Activated T-helper 2 cell treated with anti-CD3 and anti-CD28 coated beads, Interferon-gamma antibody, Interleukin-2, Interleukin-4, amounts not matched to agents 10 μg/mL and 5 μg/mL and 100 μg/mL, durations not matched to agents 14 hours and 24 hours and 36 hours (primary cell): ENCODE results near the gene GFOD1. TPM values are rescaled to one million over a fixed set of nuclear protein-coding genes. Genes with fewer than 3 reads are reported as not detected.

Source experiments
- DNase-seq: peaks from one replicate; pipeline ENCODE4 v3.0.0; 2021; ENCODE audit warnings: low spot score
- H3K27ac Mint-ChIP-seq: one replicate; pipeline ENCODE4 v1.8.0; 2021; ENCODE audit warnings: mixed read lengths
- H3K27me3 Mint-ChIP-seq: one replicate; pipeline ENCODE4 v1.8.0; 2021; ENCODE audit warnings: low read depth, mixed read lengths
- H3K36me3 Mint-ChIP-seq: one replicate; pipeline ENCODE4 v1.8.0; 2021; ENCODE audit warnings: low read depth, mixed read lengths
- H3K4me1 Mint-ChIP-seq: one replicate; pipeline ENCODE4 v1.8.0; 2021; ENCODE audit warnings: low read depth, mixed read lengths
- H3K4me3 Mint-ChIP-seq: one replicate; pipeline ENCODE4 v1.8.0; 2021; ENCODE audit warnings: low read depth, mild to moderate bottlenecking, moderate library complexity, mixed read lengths
- H3K9me3 Mint-ChIP-seq: one replicate; pipeline ENCODE4 v1.8.0; 2021; ENCODE audit warnings: mixed read lengths
- intact Hi-C: fragments of 100-400 bp; cut with micrococcal nuclease; formaldehyde crosslinking; loops from one replicate; pipeline ENCODE4 v1.15.1; 2023
- total RNA-seq: library from RNA; stranded (reverse); gene quantifications from 2 replicates; pipeline ENCODE4 v1.2.3, GENCODE V29; 2022

Gene GFOD1
- total RNA-seq, 1 donor from 2014 or later: 4.6 TPM

DNA sequence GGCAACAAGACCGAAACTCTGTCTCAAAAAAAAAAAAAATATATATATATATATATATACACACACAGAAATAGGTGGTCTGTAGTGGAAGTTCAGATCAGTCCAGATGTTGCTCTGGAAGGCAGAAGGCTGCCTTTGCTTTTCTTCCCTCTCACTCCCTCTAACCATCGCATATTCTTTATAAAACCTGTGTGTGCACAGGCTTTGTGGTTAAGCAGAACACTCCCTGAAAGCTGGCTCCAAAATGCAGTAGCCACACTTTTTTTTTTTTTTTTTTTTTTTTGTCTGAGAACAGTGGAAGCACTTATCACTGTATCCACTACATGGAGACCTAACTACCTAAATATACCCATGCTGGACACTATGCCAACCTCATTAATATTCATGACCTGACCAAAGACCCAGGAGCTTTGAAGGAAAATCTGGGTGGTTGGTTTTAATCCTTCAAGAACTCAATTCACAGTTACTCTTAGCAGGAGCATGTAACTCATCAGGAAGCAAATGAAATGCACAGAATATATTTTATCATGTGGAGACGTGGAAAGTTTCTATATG, 20.0 kb upstream of the GFOD1 start:
- intact Hi-C loops: no loop called here
- Mint-ChIP-seq H3K27me3 (peaks cover 7% of the 10 kb centered on the region), H3K9me3 (no peaks in the 10 kb centered on the region), H3K36me3 (no peaks in the 10 kb centered on the region), H3K4me1 (peaks cover 3% of the 10 kb centered on the region), H3K27ac (no peak overlapping the region), H3K4me3 (no peak overlapping the region)
- no peak for DNase-seq

DNA sequence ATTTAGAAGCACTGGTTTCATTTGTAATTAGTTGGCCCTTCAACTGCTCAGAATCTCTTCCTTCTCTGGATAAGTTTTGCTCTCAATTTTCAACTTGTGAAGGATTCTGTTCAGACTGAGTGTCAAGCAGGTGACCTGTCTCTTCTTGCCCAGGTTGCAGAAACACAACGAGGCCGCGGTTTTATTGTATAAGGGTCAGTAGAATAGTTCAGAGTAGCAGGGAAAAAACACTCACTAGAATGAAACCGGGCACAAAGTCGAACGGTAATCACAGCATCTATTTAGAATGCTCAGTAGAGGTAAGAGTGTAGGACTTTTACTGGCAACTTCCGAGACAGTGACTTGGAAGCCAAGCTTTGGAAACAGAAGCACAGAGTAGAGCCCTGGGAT, 17.9 kb upstream of the GFOD1 start:
- Mint-ChIP-seq H3K4me3 (no peak overlapping the region), H3K9me3 (no peaks in the 10 kb centered on the region), H3K27me3 (peaks cover 7% of the 10 kb centered on the region), H3K4me1 (peaks cover 3% of the 10 kb centered on the region), H3K36me3 (no peaks in the 10 kb centered on the region), H3K27ac (no peak overlapping the region)
- intact Hi-C loops: no loop called here
- no peak for DNase-seq

DNA sequence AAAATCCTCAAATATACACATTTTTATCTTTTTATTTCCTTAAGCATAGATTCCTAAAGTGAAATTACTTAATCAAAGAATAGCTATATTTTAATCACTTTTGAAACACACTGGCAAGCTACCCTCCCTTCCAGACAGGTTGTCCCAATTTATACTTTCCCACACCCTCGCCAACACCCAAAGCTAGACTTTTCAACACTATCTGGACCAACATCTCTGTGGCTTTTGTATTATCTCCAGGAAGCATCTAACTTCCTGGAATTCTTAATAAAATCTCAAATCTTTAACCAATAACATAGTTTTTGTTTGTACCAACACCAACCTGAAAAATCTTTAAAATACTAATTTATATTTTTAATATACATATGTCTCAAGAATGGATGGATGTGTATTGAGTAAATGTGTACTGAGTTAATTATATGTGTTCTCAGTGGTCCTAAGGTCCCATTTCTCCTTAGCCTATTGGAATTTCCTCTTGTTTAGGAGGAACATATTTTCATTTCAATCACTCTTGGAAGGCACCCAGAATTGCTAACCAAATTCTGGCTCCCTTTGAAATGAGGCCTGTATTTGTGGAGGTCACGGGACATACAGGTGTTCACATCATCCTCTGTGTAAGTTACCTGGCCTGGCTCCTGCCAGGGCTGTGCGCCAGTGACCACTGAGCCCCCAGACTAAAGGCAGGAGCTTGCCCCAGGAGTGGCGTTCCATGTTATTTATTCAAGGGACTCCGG, 17.4 kb upstream of the GFOD1 start:
- no peaks in the 10 kb centered on the region for H3K36me3 Mint-ChIP-seq
- no peak for DNase-seq
- intact Hi-C loops: no loop called here
- H3K27me3 Mint-ChIP-seq: peaks cover 7% of the 10 kb centered on the region
- no peak overlapping the region for H3K4me3 Mint-ChIP-seq
- peaks cover 3% of the 10 kb centered on the region for H3K4me1 Mint-ChIP-seq
- H3K9me3 Mint-ChIP-seq: no peaks in the 10 kb centered on the region
- H3K27ac Mint-ChIP-seq: no peak overlapping the region

- Mint-ChIP-seq H3K36me3 (no peaks in the 10 kb centered on the region), H3K4me1 (peaks cover 3% of the 10 kb centered on the region), H3K9me3 (no peaks in the 10 kb centered on the region), H3K27ac (no peak overlapping the region), H3K4me3 (no peak overlapping the region), H3K27me3 (no peaks in the 10 kb centered on the region)
- DNase-seq: no peak
- intact Hi-C loops: no loop called here
These were observed 13.5 kb upstream of the GFOD1 start for GRCh38 chr6:13500915-13501314.

DNA sequence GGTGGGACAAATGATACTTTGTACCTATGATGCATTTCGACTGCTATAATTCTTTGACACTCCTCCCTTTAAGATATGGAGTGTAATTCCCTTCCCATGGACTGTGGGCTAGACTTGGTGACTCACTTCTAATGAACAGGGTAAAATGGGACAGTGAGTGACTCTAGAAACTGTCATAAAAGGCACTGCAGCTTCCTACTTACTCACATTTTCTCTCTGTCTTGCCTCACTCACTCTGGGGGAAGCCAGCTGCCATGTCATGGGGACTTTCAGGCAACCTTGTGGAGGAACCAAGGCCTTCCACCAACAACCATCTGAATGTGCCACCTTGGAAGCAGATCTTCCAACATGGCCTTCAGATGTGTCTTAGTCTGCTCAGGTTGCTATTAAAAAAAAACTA, 12.9 kb upstream of the GFOD1 start:
- Mint-ChIP-seq H3K27me3 (peaks cover 2% of the 10 kb centered on the region), H3K27ac (no peak overlapping the region), H3K9me3 (no peaks in the 10 kb centered on the region), H3K4me1 (peaks cover 3% of the 10 kb centered on the region), H3K36me3 (no peaks in the 10 kb centered on the region), H3K4me3 (no peak overlapping the region)
- DNase-seq: no peak
- intact Hi-C loops: no loop called here

- intact Hi-C loops: no loop called here
- Mint-ChIP-seq H3K4me1 (no peaks in the 10 kb centered on the region), H3K4me3 (no peak overlapping the region), H3K27me3 (peaks cover 9% of the 10 kb centered on the region), H3K9me3 (no peaks in the 10 kb centered on the region), H3K27ac (no peak overlapping the region), H3K36me3 (no peaks in the 10 kb centered on the region)
- no peak for DNase-seq
These were observed 9.3 kb upstream of the GFOD1 start for GRCh38 chr6:13496513-13497190.

- intact Hi-C loops: no loop called here
- H3K9me3 Mint-ChIP-seq: no peaks in the 10 kb centered on the region
- no peak for DNase-seq
- no peak overlapping the region for H3K27ac Mint-ChIP-seq
- H3K4me3 Mint-ChIP-seq: no peak overlapping the region
- H3K27me3 Mint-ChIP-seq: peaks cover 12% of the 10 kb centered on the region
- H3K36me3 Mint-ChIP-seq: no peaks in the 10 kb centered on the region
- H3K4me1 Mint-ChIP-seq: no peaks in the 10 kb centered on the region
These were observed 8.4 kb upstream of the GFOD1 start for GRCh38 chr6:13495818-13496217.

GRCh38 chr6:13495112-13495776, 7.8 kb upstream of the GFOD1 start:
- Mint-ChIP-seq H3K36me3 (no peaks in the 10 kb centered on the region), H3K4me3 (no peak overlapping the region), H3K27ac (no peak overlapping the region), H3K27me3 (peaks cover 12% of the 10 kb centered on the region), H3K4me1 (no peaks in the 10 kb centered on the region), H3K9me3 (no peaks in the 10 kb centered on the region)
- no peak for DNase-seq
- intact Hi-C loops: no loop called here

DNA sequence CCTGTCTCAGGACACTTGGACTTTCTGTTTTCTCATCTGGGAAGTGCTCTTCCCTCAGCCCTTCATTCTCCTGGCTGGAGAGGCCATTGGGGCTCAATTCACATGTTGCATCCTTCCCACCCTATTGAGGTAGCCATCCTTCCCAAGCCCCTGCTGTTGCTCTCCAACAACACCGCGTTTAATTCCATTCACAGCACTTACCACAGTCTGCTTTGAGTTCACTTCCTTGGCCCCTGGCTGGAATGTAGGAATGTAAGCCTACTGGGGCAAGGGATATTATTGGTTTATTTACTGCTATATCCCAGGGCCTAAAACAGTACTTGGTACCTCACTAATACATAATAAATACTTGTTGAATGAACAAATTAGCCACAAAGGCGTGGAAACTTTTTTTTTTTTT, 6.7 kb upstream of the GFOD1 start:
- intact Hi-C loops: no loop called here
- peaks cover 13% of the 10 kb centered on the region for H3K27me3 Mint-ChIP-seq
- H3K9me3 Mint-ChIP-seq: no peaks in the 10 kb centered on the region
- no peaks in the 10 kb centered on the region for H3K36me3 Mint-ChIP-seq
- no peak for DNase-seq
- H3K4me1 Mint-ChIP-seq: no peaks in the 10 kb centered on the region
- no peak overlapping the region for H3K27ac Mint-ChIP-seq
- no peak overlapping the region for H3K4me3 Mint-ChIP-seq

- Mint-ChIP-seq H3K36me3 (no peaks in the 10 kb centered on the region), H3K4me1 (peaks cover 6% of the 10 kb centered on the region), H3K4me3 (no peak overlapping the region), H3K9me3 (no peaks in the 10 kb centered on the region), H3K27me3 (peaks cover 20% of the 10 kb centered on the region), H3K27ac (no peak overlapping the region)
- intact Hi-C loops: no loop called here
- no peak for DNase-seq
These were observed 5.7 kb upstream of the GFOD1 start for GRCh38 chr6:13493147-13493546.

DNA sequence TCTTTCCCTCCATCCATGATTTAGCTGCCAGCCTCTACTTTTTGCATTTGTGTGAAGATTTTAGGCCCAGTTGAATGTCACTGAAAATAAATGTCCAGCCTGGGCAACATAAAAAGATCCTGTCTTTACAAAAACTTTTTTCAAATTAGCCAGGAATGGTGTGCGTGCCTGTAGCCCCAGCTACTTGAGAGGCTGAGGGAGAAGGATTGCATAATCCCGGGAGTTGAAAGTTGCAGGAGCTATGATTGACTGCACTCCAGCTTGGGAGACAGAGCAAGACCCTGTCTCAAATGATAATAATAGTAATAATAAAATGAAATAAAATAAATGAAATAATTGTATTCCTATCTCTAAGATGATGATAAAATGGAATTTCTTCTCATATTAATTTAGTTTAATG, 5.0 kb upstream of the GFOD1 start:
- H3K4me1 Mint-ChIP-seq: peaks cover 8% of the 10 kb centered on the region
- intact Hi-C loops: no loop called here
- DNase-seq: no peak
- H3K27me3 Mint-ChIP-seq: peaks cover 20% of the 10 kb centered on the region
- no peaks in the 10 kb centered on the region for H3K9me3 Mint-ChIP-seq
- H3K36me3 Mint-ChIP-seq: no peaks in the 10 kb centered on the region
- no peak overlapping the region for H3K27ac Mint-ChIP-seq
- H3K4me3 Mint-ChIP-seq: no peak overlapping the region

DNA sequence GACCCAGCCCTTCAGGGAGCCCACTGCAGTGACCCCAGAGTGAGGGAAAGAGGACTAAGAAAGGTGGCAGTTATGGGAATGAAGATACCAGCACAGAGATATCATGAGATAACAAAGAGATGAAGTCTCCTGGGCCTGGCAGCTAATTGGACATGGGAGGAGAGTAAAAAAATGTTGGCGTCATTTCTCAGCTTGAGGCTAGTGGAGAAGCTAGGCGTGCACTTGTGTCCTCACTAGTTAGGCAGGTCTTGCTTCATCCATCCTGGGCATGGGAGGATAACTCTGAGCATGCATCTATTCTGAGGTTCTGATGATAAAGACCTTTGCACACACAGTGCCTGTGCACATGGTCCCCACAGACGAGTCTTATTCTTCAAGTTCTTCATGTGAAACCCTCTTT, 4.1 kb upstream of the GFOD1 start:
- no peak overlapping the region for H3K4me3 Mint-ChIP-seq
- no peaks in the 10 kb centered on the region for H3K9me3 Mint-ChIP-seq
- no peaks in the 10 kb centered on the region for H3K36me3 Mint-ChIP-seq
- H3K27me3 Mint-ChIP-seq: peaks cover 20% of the 10 kb centered on the region
- intact Hi-C loops: no loop called here
- no peak for DNase-seq
- no peak overlapping the region for H3K27ac Mint-ChIP-seq
- H3K4me1 Mint-ChIP-seq: peaks cover 11% of the 10 kb centered on the region

DNA sequence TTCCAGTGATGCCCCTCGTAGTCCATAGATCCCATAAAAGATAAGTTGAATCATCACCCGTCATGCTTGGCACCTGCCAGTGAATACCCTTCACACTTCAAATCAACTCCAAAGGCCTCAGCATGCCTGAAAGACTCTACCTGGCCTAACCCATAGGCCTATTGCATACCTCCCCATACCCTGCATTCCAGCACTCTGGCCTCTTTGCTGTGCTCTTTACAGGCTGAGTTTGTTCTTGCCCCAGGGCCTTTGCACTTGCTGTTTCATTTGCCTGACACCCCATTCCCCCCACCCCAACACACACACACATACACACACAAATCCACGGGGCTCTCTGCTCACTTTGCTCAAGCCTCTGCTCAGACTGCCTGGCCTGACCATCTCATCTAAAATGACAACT, 3.0 kb upstream of the GFOD1 start:
- no peaks in the 10 kb centered on the region for H3K36me3 Mint-ChIP-seq
- no peak for DNase-seq
- H3K9me3 Mint-ChIP-seq: no peaks in the 10 kb centered on the region
- intact Hi-C loops: no loop called here
- peaks cover 19% of the 10 kb centered on the region for H3K27me3 Mint-ChIP-seq
- H3K27ac Mint-ChIP-seq: no peak overlapping the region
- no peak overlapping the region for H3K4me3 Mint-ChIP-seq
- peaks cover 21% of the 10 kb centered on the region for H3K4me1 Mint-ChIP-seq
